IPS-NIHi11 (cell line): Measurements from ENCODE around the gene CRYBG3.

ENCODE experiments used
- DNase-seq: peaks from one replicate; pipeline ENCODE4 v3.0.0; 2012; ENCODE audit warnings: mixed read lengths, low spot score

Gene CRYBG3

GRCh38 chr3:97838393-97838792 lies 16.6 kb downstream of the CRYBG3 start:
- no peak for DNase-seq

- DNase-seq = no peak
Measured at GRCh38 chr3:97839944-97840343, 18.1 kb downstream of the CRYBG3 start.

DNA sequence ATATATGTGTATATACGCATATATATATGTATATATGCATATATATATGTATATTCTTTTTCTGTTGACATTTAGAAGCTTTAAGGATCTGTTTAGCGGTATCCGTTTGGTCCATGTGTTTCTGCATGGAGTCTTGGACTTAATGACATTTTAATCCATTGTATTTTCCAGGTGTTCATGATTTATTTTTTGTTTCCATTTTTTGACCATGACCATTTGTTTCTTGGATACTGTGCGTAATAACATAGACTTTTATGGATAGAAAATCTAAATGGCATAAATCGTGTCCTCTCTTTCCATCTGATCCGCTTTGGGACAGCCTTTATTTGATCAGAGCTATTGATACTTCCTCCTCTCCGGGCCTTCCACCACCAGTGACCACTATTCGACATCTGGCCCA lies 19.5 kb downstream of the CRYBG3 start:
- no peak for DNase-seq

DNA sequence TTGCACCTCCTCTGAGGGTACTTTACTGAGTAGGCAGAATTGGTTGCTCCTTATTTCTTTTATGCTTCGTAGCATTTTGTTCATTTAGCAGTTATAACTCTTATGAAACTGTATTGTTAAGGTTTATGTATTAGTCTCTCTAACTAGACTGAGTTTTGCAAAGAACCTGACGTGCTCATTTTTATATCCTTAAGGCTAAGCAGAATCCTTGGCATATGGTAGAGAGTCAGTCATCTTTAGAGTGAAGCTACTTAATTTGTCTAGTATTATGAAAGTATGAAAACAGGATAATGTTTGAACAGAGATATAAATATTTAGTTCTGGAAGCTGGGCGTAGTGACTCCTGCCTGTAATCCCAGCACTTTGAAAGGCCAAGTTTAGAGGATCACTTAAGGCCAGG lies 20.1 kb downstream of the CRYBG3 start:
- no peak for DNase-seq

- no peak for DNase-seq
Measured at GRCh38 chr3:97848779-97849178, 27.0 kb downstream of the CRYBG3 start.

DNA sequence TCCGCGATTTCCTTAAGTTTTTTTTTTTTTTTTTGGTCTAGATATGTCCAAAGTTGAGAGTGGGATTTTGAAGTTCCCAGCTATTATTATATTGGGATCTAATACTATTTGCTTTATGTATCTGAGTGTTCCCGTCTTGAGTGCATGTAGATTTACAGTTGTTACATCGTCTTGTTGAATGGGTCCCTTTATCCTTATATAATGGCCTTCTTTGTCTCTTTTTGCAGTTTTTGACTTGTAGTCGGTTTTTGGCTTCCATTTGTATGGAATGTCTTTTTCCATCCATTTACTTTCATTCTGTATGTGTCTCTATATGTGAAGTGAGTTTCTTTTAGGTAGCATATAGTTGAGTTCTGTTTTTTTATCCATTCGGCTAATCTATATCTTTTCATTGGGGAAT lies 35.6 kb downstream of the CRYBG3 start:
- DNase-seq = no peak

DNA sequence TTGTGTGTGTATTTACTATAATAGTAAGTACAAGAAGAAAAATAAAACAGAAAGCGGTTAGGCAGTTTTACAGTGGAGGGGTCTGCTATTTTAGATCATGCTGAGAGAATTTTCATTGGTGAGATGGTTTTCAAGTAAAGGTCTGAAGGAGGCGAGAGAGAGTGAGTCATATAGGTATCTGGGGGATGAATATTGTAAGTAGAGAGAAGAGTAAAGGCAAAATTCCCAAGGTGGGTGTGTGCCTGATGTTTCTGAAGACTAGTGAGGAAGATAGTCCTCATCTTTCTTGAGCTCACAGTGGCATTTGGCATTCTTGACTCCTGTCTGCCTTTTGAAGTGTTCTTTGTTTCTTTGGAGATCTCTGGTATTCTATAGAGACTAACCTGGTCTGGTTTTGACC lies 38.6 kb downstream of the CRYBG3 start:
- DNase-seq = no peak

DNA sequence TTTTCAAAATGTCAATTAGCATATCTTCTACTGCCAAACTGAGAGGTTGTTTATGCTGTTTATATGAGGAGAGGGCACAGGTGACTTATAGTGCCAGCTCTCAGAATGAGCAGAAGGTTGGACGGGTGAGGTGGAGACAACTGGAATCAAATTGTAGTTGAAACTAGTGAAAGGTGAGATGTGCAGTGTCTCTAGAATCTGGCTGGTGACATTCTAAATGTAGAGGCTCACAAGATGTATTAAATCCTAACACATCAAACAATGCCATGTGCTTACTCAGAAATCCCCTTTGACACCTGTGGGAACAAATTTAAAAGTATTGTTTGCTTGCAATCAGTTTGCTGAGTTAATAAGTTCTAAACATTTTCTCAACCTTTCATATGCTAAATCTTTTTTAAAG lies 40.8 kb downstream of the CRYBG3 start:
- no peak for DNase-seq

- DNase-seq = no peak
Measured at GRCh38 chr3:97863031-97863430, 41.2 kb downstream of the CRYBG3 start.

GRCh38 chr3:97863775-97864174 lies 42.0 kb downstream of the CRYBG3 start:
- no peak for DNase-seq

GRCh38 chr3:97871186-97871585 lies 49.4 kb downstream of the CRYBG3 start:
- no peak for DNase-seq

- DNase-seq = no peak
Measured at GRCh38 chr3:97871801-97872524, 50.2 kb downstream of the CRYBG3 start.

DNA sequence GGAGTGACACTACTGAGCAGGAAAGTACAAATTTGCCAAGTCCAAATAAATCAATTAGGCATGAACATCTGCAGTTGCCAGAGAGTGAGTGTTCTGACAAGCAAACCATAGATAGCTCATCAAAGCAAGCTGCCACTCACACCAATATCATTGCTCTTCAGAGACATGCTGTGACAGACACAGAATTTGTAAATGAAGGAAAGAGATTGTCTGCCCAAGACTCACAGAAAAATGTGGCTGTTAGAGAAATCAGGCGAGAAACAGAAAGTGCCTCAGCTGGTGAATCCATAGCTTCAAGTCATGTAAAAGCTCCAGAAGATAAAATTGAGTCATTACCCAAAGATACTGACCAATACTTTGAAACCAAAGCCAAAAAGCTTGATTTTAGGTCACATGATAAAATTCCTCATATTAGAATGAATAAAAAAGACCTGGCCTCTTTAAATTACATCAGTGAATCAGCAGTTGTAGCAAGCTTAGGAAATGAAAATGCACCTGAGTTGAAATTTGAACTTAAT lies 50.8 kb downstream of the CRYBG3 start:
- DNase-seq = no peak

DNA sequence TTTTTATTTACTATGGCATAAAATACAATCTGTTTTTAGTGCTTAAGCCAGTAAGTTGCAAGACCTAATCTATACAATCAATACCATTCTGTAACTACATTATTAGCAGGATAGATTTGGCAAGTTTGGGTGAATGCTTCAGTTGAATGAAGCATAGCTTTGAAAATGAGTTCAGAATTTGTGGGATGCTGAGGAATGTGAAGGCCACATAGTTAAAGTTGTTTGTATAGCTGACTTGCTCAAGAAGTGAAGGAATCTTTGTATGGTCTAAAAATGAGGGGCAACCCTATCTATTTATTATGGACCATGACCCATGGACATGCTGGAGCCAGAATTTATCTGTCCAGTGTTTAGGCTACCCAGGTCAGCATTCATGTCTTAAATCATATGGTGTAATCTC lies 58.5 kb downstream of the CRYBG3 start:
- no peak for DNase-seq

GRCh38 chr3:97882975-97883598 lies 61.3 kb downstream of the CRYBG3 start:
- DNase-seq = peak; percentile 11

DNA sequence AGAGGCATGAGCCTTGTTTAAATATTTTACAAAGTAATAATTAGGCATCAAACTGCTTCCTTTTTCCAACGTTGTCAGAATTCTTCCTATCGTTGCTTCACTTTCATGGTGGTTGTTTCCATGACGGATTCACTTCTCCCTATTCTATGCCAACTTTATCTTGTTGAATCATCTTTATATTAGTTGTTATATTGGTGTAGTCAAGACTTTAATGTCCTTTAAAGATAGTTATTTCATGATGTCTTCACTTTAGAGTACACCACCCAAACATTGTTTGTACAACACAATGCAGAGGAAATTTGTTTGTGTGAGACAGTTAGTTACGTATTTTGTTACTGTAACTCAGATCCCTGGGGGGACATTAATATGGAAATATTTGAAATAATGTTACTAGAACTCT lies 61.9 kb downstream of the CRYBG3 start:
- no peak for DNase-seq

GRCh38 chr3:97884586-97885123 lies 62.8 kb downstream of the CRYBG3 start:
- DNase-seq = no peak

DNA sequence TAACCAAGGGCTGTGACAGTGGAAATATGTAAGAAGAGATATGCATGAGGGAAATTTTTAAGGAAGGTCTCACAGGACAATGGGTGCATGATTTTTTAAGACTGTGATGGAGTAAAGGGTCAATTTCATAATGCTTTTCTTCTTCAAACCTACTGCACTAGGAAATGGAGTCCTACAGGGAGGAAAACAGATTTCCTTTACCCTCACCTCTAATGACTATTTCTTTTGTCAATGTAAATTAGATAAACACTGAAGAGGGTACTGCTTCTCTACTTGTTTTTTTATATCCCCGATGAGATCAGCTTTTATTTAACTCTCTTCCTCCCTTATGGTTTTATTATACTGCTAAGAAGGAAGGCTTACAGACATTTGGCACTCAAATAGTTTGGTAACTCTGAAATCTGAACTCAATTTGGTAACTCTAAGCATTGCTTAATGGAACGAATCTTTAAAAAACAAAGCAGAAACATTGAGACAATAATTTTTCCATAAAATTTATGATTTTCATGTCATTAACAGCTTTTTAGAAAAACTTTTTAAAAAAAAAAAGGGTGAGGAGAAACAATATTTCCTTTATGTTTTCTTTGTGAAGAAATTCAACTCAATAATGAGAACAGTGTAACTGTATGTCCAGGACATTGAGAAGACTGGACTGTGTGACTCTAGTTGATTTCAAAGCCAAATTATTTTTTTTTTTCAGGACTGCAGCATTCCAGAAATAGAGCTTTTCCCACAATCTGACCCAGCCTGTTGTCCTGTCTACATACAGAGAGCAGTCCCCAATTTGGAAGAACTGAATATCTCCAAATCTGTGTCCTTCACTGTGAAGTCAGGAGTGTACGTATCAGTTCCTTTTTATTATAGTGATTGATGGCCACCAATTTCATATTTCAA lies 64.4 kb downstream of the CRYBG3 start:
- DNase-seq = no peak

GRCh38 chr3:97889814-97890213 lies 68.0 kb downstream of the CRYBG3 start:
- no peak for DNase-seq

DNA sequence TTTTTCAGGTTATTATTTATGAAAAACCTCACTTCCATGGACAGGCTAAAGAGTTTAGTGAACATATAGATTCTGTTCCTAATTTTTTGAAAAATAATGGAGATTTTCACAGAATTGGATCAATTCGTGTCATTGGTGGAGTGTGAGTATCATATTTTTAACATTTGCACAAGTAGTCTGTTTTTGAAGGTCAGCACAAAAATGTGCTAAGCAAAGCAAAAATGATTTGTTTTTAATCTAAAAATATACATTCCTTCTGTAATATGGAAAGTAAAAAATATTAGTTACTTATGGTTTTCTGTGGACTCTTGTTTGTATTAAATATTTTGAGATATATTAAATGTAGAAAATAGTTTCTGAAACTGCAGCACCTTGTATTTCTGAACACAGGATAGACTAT lies 71.0 kb downstream of the CRYBG3 start:
- DNase-seq = no peak

DNA sequence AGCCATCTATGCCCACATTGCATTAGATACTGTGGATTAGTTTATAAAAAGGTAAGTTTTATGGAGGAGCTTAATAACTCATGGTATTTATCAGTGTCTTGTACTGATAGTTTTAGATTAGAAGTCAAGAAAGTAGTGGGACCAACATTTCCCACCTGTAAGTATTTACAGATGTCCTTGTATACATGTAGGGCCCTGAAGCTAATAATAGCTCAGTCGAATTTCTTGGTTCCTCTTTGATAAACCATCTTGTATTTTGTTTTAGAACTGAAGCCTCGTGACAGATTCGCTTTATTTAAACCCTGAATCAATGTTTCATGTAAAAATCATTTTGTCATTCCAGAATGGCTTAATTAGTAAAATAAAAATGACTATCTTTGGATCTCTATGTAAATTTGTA lies 73.4 kb downstream of the CRYBG3 start:
- DNase-seq = no peak

DNA sequence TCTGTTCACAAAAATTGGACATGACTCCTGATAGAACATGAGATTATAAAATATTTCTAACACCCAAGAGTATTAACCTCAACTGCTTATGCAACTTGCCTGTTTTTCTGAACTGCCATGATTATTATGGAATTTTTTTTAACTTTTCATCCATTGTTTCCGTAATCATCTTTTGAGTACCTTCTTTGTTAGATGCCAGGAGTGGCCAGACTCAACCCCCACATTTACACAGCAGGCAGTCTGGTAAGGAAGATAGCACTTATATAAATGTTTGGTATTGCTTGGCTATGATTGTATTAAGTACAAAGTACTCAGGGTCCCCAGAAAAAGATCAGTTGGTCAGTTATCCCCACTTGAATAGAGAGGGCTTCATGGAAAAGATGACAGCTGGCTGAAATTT lies 74.3 kb downstream of the CRYBG3 start:
- no peak for DNase-seq

DNA sequence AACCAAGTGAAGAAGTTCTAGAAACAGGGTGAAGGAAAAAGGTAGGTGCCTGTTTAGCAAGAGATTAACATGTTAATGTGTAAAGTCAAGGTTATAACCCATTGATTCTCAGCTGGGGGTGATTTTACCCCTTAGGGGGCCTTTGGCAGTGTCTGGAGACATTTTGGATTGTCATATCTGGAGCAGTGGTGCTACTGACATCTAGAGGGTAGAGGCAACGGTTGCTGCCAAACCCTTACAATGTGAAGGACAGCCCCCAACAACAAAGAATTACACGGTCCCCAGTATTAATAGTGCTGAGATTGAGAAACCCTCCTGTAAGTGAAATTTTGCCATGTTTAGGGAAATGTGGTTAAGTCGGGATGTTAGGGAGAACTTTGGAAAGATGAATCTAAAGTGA lies 74.7 kb downstream of the CRYBG3 start:
- DNase-seq = no peak
